ENCODE measurements around the gene TSEN2.

- TF ChIP-seq CTCF (IDR thresholded peaks at IDR 0.05) (no peak), POLR2AphosphoS2 (conservative IDR thresholded peaks at IDR 0.05; ENCODE audit: low read length) (no peak), KDM1A (IDR thresholded peaks at IDR 0.05; ENCODE audit: low read depth) (no peak), POLR2A (IDR thresholded peaks at IDR 0.05; ENCODE audit: low read length) (no peak), RARB (CRISPR knock-in tag; IDR thresholded peaks at IDR 0.05) (no peak), NR3C1 (IDR thresholded peaks at IDR 0.05) (no peak), SREBF2 (IDR thresholded peaks at IDR 0.05) (no peak), REST (IDR thresholded peaks at IDR 0.05) (no peak), JUNB (IDR thresholded peaks at IDR 0.05) (no peak), RCOR1 (IDR thresholded peaks at IDR 0.05; ENCODE audit: low read depth, low read length) (no peak), CHD2 (IDR thresholded peaks at IDR 0.05; ENCODE audit: low read length, partially characterized antibody) (no peak)
These were observed 16.0 kb upstream of the TSEN2 start for GRCh38 chr3:12468276-12468675.
